ENCODE data around the gene PPP3R2. TPM values are rescaled to one million over a fixed set of nuclear protein-coding genes. Genes with fewer than 3 reads are reported as not detected.

Gene PPP3R2, protein sequence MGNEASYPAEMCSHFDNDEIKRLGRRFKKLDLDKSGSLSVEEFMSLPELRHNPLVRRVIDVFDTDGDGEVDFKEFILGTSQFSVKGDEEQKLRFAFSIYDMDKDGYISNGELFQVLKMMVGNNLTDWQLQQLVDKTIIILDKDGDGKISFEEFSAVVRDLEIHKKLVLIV
- total RNA-seq (2014; rRNA removed; shearing (Covaris generic)): not detected in 2 replicates
- not detected in 2 replicates for polyA plus RNA-seq (2015; cell fraction: cytosol; rRNA removed)
- not detected in 2 replicates for polyA plus RNA-seq (2015; cell fraction: nucleus; rRNA removed)

DNA sequence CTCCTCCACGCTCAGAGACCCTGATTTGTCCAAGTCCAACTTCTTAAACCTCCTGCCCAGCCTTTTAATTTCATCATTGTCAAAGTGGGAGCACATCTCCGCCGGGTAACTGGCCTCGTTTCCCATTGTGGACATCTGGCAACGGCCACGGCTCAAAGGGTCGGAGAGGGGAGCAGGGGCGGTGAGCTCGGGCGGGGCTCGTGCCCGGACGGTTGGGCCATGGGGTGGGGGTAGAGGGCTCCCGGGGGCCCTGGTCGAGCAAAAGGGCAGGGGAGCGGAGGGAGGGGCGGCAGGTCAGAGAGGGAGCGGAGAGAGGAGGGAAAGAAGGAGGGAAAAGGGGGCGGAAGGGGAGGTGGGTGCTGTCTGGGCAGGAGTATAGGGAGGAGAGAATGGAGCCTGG is at the start of gene PPP3R2:
Gene PPP3R2, minus strand, starts transcription at position 174 of the 400 bp plus-strand sequence. Its CDS starts 48 bp downstream, at position 126.
- DNase-seq (ENCODE audit: low read depth): no peak

DNA sequence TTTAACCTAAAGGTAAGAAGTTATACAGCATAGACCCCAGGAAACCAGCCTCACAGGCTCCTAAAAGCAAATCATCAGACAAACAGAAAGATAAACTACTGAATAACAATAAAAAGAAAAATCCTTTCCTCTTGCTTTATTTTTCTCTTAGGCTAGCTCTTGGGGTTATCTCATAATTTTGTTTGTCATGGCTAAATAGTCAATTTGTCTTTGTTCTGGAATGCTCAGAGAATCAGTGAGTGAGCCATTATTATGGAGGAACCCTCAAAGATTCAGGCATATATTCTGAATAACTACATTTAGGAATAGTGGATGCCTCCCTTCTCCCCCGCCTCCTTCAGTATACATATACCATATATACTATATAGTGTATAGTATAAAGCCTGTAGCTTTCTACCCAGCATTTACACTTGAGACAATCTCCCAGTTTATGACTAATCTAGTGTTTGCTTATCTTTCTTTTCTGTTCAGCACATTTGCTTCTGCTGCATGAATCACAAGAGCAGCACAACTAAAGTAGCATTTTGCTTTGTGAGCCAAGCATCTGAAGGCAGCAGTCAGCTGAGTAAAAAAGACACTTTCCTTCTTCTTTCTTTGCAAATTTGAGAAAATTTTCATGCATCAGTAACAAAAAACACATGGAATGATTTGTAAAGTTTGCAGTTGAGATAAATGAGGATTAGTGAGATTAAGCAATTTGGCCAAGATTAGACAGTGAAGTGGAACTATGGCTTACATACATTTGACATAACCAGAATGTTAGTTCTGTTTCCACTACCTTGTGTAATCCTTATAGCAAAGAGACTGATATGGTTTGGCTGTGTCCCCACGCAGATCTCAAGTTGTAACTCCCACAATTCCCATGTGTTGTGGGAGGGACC is 45.3 kb upstream of the PPP3R2 start:
- DNase-seq (ENCODE audit: low read depth): no peak

DNA sequence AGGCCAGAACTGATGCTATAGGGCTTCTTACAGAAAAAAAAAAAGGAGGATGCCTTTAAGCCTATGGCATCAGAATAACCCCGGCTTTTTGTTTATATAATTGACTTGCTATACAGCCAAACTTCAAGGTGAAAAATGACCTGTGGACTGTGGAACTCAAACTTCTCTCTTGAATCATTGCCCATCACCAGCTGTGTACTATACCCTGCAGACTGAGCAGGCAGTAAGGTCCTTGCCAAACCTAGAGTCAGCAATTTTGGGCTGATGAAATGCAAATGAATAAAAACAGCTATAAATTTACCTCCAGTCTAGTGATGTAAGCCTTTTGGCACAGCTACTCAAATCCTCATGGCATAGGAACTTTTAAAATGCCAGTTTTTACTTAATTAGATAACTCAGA is 44.5 kb upstream of the PPP3R2 start:
- no peak for DNase-seq (ENCODE audit: low read depth)

DNA sequence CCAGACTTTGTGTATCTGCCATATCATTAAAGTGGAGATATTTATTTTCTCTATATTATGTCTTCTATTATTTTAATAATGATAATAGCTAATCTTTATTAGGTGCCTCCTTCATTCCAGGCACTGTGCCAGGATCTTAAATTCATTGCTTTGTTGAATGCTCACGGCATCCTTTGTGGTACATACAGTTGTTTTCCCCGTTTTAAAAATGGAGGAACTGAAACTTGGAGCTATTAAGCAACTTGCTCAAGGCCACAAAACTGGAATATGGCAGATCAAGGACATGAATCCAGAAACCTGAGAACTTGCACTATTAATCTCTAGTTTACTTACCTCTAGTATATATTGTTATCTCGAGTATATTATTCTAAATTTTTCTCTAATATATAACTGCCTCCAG is 41.5 kb upstream of the PPP3R2 start:
- DNase-seq (ENCODE audit: low read depth): no peak

DNA sequence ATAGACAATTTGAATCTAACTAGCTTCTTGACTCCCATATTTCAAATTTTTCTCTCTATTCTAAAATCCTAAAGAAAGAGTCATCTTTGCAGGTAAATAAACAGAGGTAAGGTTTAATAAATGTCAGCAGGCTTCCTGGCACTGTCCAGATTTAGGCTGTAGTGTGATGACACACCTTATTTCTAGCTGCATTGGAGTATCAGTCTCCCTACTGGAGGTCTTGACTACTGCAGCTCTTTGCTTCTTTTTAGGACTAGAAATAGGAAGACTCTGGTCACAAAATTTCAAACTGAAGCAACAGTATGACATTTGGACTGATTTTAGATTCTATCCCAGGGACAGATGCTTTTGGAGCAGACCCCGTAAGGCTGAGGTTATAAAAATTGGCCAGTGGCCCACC is 40.7 kb upstream of the PPP3R2 start:
- no peak for DNase-seq (ENCODE audit: low read depth)

DNA sequence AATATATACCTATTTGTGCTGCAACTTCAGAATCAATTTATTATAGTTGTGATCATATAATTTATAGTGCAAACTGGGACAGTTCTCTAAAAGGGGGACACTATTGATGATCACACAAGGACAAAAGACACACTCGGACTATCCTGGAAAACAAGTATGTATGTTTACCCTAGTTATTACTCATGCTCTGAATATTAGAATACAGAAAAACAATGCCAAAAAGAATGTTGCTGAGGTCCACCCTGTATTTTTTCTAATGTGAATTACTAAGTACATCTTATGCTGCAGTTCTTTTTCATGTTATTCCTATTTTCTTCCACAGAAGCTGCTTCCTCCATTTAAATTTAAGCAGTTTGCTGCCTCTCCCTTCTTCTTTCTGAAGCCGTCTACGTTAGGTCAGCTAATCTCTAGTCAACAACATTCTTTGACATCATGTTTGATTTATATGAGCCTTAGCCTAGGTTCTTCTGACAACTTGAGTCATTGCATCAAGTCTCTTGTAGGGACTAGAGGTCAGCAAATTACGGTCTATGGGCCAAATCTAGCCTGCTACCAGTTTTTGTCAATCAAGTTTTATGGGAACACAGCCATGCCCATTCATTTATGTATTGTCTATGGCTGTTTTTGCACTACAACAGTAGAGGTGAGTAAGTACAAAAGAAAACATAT is 40.1 kb upstream of the PPP3R2 start:
- no peak for DNase-seq (ENCODE audit: low read depth)

DNA sequence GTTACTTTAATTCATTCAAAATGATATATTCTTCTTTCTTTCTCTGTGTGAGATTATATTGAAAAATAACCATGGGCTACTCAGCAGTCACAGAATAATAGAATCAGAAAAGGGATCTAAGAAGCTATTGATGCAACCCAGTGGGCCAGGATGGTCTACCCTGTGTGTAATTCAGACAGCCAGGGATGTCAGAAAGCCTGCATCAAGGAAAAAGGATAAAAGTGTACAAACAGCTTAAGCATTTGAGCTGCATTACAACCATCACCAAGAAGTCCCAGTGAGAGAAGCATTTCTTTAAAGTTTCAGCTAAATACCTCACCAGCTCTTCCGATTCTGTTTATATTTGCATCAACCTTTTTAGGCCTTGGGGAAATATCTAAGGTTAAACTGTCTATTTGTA is 37.8 kb upstream of the PPP3R2 start:
- no peak for DNase-seq (ENCODE audit: low read depth)

DNA sequence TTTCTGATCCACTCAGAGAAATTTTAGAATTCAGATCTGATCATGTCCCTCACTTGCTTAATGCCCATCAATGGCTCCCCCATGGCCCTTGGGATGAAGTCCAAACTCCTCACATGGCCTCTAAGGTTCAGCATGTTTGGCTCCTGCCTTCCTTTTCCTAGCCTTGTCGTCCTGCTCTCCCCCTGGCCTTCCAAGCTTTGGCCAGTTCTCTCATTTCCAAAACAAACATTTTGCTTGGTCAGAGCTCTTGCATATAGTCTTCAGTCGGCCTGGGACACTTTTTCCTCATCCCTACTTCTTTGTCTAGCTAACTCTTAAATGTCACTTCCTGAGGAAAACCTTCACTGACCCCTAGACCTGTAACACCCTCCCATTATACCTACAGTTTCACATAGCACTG is 37.1 kb upstream of the PPP3R2 start:
- DNase-seq (ENCODE audit: low read depth): no peak

DNA sequence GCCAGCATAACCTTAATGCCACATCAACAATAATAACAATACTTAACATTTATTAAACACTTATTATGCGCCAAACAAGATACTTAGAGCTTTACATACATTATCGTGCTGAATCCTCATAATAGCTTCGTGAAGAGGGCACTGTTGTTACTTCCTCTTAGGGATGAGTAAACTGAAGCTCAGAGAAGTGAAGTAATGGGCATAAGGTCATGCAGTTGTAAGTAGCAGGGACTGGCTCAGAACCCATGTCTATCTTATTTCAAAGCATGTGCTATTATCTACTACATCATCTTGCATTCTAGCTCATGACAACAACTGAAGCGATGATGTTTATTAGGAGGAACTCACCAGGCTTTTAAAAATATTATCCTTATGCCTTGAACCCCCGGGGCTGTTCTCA is 34.9 kb upstream of the PPP3R2 start:
- no peak for DNase-seq (ENCODE audit: low read depth)

DNA sequence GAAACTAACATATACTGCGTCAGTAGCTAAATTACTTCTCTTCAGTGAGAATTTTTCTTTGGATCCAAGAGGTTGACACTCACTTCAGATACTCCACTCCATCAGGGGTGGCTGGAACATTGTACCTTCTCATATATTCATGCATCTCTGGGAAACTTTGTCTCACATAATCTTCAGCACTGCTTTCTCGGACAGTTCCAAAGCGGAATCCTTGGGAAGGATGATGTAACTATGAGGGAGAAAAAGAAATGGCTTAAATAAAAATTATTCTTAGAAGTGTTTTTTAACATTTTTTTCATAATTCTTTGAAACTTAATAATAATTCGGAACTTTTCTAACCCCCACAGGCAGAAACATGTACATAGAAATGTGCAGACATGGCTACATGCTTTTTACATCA is 33.4 kb upstream of the PPP3R2 start:
- peak; percentile 11 for DNase-seq (ENCODE audit: low read depth)

DNA sequence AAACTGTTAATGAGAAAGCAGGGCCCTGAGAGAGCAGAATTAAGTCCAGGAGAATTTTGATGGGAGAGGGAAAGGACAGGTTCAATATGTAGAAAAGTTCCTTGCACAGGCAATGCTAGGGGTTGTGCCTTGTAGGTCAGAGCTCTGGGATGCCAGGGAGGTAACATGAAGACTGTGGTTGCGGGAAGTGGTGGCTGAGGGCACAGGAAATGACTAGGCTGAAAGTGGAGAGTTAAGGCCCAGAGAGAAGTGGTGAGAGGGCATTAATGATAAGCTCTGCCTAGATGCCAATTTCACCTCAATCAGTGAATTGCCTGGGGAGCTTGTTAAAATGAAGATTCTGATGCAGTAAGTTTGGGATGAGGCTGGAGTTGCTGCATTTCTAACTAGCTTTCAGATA is 31.5 kb upstream of the PPP3R2 start:
- peak; percentile 81 for DNase-seq (ENCODE audit: low read depth)

DNA sequence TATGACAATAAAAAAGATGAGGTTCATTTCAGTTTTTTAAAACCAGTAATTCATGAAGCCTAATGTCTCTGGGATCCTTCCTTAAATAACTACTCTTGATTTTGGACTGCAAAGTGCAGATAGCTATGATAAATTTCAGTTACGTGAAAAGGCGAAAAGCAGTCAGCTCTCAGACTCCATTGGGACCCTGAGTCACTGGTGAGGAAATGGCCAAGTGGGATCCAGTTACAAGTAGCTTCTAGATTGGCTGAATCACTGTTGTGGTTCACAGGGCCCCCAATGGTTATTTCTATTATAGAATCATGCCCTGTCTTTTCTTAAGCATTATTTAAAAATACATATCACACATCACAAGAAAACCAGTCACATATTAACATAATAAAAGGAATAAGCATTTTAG is 31.1 kb upstream of the PPP3R2 start:
- DNase-seq (ENCODE audit: low read depth): peak; percentile 65

DNA sequence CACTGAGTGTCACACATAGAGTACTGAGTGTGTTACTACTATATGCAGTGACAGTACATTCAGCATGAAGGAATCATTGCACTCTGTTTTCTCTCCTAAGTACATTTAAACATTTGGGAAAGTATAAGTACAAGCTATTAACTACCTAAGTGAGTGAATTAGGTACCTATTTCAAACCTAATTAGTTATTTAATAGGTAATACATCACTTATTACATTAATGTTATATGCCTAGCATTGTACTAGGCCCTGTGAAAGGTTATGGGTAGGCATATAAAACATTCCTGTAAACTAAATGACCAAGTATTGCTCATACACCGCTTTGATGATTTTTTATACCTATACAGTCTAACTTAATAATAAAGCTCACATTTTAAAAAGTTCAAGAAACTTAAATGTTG is 25.7 kb upstream of the PPP3R2 start:
- DNase-seq (ENCODE audit: low read depth): no peak

DNA sequence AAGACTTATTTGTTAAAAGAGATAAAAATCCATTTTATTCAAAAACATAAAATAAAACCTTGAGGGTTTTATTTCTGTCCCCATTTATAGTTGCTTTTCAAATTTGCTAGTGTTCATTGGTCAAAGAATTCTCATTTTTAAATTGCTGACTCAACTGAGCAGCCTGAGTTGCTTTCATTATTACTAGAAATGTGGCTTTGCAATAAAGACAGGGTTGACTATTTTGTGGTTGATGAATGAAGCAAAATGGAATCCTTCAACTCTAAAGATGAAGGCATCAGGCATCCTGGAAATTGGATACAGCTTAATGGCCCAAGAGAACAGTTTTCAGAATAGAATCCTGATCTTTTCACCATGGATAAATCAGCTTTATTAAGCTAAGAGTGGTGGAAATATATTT is 23.9 kb upstream of the PPP3R2 start:
- no peak for DNase-seq (ENCODE audit: low read depth)

DNA sequence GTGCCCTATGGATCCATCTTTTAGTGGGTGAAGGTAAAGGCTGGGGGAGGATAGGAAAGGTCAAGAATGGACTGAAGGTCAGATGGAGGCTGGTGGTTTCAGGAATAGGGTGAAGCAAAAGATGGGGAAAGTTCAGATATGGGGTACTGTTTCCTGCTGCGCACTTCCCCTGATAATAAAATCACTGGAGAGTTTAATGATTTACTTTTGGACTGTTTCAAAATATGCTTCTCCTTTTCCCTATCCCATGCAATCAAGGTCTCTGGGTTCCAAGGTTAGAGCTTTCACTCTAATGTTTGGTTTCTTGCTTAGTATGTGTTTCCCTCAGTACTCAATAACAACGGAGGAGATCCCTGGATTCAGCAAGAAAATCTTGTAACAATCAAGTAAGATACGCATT is 10.8 kb upstream of the PPP3R2 start:
- DNase-seq (ENCODE audit: low read depth): no peak

DNA sequence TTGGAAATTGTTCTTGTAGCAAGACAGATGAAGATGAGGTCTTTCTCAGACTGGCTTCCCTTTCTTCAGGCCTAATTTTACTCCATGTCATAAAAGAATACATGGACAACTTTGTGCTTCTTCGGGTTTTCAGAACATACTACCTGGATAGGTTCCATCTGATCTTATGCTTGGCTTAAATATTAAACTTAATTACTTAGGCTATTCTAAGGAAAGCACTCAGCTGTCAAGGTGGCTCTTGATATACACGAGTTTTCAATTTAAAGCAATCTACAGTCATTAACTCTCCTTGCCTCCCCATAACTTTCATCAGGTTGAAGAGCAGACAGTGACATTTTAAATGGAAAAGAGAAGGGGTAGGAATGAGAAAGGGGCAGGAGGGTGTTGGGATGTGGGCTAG is 9.5 kb upstream of the PPP3R2 start:
- DNase-seq (ENCODE audit: low read depth): no peak

DNA sequence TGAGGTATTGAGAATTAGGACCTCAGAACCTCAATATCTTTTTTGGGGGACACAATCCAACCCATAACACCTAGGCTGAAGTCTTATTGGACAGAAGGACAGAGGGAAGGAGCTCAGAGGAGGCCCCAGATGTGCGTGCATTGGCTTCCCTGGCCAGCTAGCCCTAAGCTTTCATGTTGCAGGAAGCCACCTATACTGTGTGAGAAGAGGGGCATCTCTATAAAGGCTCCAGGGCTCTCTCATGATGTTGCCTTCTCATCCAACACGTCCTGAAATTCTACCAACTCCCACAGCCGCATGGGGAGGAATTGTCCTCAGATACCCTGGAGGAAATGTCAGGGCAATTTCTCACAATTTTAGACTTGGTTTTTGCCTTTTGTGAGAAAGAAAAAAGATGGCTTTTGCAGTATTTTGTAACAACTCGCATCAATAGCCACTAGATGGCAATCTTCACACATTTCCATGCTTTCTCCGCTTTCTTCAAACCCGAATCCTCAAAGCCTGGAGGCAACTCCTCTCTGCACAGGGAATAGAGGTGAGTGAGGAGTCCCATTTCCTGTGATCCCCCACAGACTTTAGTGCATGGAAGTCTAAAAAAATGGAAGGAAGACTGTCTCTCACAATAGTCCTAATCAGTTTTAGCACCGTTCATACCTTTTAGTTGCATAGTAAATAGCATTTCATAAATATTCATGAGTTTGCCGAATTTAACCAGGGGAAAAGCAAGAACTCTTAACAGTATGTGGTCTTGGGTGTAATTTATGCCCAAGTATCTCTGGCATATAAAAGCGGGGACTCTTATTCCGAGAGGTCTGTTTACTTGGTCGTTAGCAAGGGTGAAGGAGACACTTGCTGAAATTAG is 7.4 kb upstream of the PPP3R2 start:
- peak; percentile 49 for DNase-seq (ENCODE audit: low read depth)

DNA sequence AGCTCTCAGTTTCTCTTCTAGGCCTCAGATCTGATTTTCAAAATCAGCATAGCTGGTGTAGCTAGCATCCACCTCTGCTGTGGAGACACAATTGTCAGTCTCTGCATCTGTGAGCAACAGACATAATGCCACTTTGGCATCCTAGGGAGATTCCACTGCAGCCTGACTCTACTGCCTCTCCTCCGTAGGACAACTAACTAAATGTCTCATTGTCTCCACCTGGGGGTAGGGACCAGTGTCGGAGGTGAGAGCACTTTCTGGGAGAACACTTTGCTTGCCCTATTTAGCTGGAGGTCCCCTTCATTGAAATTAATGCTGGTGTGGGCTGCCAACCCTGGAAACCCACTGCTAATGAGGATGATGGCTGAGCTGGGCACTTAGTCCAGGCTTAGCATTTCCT is 1.4 kb downstream of the PPP3R2 start:
- no peak for DNase-seq (ENCODE audit: low read depth)

DNA sequence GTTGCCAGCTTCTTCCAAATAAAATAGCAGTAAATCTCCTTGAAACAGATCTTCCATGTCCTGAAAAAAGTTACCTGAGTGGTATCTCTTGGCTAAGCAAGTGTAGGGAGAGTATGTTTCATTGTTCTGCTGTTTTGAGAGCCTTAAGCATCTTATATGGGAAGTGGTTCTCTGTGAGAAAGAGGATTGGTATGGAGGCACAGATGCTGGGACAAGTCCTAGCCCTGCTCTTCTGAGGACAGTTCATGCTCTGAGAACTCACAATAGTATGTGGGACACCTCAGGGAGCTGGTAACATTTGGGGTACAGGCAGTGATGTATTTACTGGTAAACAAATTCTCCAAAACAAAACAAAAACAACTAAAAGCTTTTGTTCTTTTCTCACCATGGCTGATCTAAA is 2.0 kb downstream of the PPP3R2 start:
- no peak for DNase-seq (ENCODE audit: low read depth)

DNA sequence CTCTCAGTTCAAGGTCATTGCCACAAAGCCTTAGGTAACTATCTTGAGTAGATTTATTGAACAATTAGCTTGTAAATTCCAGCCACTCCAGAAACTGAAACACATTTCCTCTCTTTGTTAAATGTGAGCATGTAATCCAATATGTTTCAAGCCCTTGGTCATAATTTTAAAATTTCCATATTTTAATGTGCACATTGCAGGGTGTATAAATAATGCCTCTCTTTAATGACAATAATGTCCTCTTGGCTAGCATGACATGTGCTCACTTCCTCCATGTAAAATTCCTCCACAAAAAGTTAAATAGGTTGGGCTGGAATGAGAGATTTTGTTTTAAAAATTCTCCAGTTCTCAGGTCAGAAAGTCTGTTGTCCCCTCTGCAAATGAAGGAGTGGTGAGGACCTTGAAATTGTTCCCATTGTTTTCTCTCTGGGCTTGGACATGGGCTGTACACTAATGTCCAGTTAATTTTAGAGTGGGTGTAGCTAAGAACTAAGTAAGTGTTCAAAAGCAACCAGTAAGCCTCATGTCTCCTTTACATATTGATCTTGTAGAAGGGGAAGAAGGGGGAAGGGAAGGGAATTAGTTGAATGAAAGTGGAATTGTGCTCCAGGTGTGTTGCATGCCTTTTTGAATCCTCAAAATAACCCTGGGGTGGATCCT is 2.9 kb downstream of the PPP3R2 start:
- DNase-seq (ENCODE audit: low read depth): no peak

DNA sequence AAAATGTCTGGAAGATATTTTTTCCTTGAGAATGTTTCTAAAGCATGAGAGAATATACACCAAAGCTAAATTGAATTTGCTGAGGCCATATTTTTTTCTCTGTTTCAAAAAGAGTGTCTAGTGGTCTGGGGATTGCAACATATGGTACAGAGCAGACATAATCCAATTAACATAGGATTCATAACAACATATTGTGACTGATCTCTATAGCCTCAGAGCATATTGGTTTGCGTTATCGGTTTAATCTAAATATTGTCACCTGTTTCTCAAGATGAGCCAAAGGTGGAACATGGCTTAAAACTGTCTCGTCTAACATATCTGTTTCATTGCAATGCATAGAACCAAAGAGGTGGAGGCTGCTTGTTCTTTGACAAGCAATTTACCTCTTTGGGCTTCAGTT is 3.9 kb downstream of the PPP3R2 start:
- DNase-seq (ENCODE audit: low read depth): no peak
